Fibroblast of skin of abdomen (primary cell): ENCODE results near the gene TECTA.
"Not testable (repeated sequence)": the region's sequence is repeated elsewhere in the genome, so short reads cannot be mapped to it uniquely, and the experiment has no call there.

ENCODE experiments used
- DNase-seq: peaks from one replicate; pipeline ENCODE4 v3.0.0-alpha.2; 2013

The TECTA gene

GRCh38 chr11:121090145-121090721 lies 10.8 kb upstream of the TECTA start:
- no peak for DNase-seq

- no peak for DNase-seq
Measured at GRCh38 chr11:121091492-121092152, 9.4 kb upstream of the TECTA start.

GRCh38 chr11:121095561-121095960 lies 5.5 kb upstream of the TECTA start:
- DNase-seq, result no peak

- DNase-seq, result no peak
Measured at GRCh38 chr11:121099364-121099763, 1.7 kb upstream of the TECTA start.

GRCh38 chr11:121099885-121100284 lies 1.2 kb upstream of the TECTA start:
- DNase-seq, result no peak

- no peak for DNase-seq
Measured at GRCh38 chr11:121104312-121104762, 3.3 kb downstream of the TECTA start.

GRCh38 chr11:121105063-121105480 lies 4.0 kb downstream of the TECTA start:
- no peak for DNase-seq

GRCh38 chr11:121105481-121106195 lies 4.6 kb downstream of the TECTA start:
- no peak for DNase-seq

- DNase-seq, result no peak
Measured at GRCh38 chr11:121106812-121107211, 5.8 kb downstream of the TECTA start.

- no peak for DNase-seq
Measured at GRCh38 chr11:121108413-121108812, 7.4 kb downstream of the TECTA start.

GRCh38 chr11:121109471-121109870 lies 8.4 kb downstream of the TECTA start:
- no peak for DNase-seq

GRCh38 chr11:121109916-121110586 lies 9.0 kb downstream of the TECTA start:
- no peak for DNase-seq

GRCh38 chr11:121110871-121111724 lies 10.1 kb downstream of the TECTA start:
- no peak for DNase-seq

GRCh38 chr11:121112498-121113455 lies 11.7 kb downstream of the TECTA start:
- DNase-seq, result peak; percentile 76

GRCh38 chr11:121113611-121114010 lies 12.6 kb downstream of the TECTA start:
- no peak for DNase-seq

- DNase-seq, result not testable (repeated sequence)
Measured at GRCh38 chr11:121115024-121115423, 14.0 kb downstream of the TECTA start.

- DNase-seq, result peak; percentile 5
Measured at GRCh38 chr11:121117788-121118187, 16.7 kb downstream of the TECTA start.

- peak; percentile 20 for DNase-seq
Measured at GRCh38 chr11:121119440-121119839, 18.4 kb downstream of the TECTA start.

- no peak for DNase-seq
Measured at GRCh38 chr11:121122328-121122727, 21.3 kb downstream of the TECTA start.

GRCh38 chr11:121123496-121124069 lies 22.5 kb downstream of the TECTA start:
- no peak for DNase-seq

GRCh38 chr11:121127809-121128208 lies 26.8 kb downstream of the TECTA start:
- DNase-seq, result no peak
